SH-SY5Y (cell line): ENCODE measurements around the gene PLCG2.

Experiments
- GATA2 ChIP-seq: IDR thresholded peaks from 2 replicates; pipeline ENCODE4 v1.6.1; 2011; ENCODE audit warnings: mild to moderate bottlenecking, low read depth, low read length
- GATA3 ChIP-seq: IDR thresholded peaks from 2 replicates; pipeline ENCODE4 v1.6.1; 2011; ENCODE audit warnings: low read depth, mild to moderate bottlenecking, low read length, moderate library complexity

GRCh38 chr16:81837312-81837751 is 58.2 kb downstream of the PLCG2 start:
- TF ChIP-seq GATA2 (no peak), GATA3 (no peak)
